Endothelial cell of hepatic sinusoid (primary cell): ENCODE results near the gene PROX2.

ENCODE experiments used
- in situ Hi-C: cut with HindIII; loops from 2 replicates; pipeline ENCODE4 v1.10.0; 2017; ENCODE audit warnings: low sequenced_read_pairs

PROX2 gene

DNA sequence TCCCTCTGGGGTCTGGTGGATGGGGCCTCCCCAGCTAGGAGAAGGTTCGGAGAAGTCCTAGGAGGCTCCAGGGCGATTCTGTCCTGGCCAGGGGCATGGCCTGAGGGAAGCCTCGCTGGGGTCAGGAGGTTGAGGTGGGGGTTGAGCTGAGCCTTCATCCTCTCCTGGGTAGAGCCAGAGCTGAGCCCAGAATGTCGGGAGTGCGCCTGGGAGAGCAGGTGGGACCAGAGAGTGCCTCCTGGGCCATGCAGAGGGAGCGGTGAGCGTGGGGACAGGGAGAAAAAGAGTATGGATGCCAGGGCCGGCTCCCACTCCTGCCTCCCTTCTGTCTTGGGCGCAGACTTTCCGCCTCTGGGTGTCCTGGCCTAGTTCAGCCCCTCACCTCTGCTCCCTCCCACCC, 34.0 kb upstream of the PROX2 start:
- in situ Hi-C loops: loop anchor here (5.0 to 10.0 kb wide), 4 partner anchors 32 to 167 kb away; no protein-coding TSS in a partner anchor

DNA sequence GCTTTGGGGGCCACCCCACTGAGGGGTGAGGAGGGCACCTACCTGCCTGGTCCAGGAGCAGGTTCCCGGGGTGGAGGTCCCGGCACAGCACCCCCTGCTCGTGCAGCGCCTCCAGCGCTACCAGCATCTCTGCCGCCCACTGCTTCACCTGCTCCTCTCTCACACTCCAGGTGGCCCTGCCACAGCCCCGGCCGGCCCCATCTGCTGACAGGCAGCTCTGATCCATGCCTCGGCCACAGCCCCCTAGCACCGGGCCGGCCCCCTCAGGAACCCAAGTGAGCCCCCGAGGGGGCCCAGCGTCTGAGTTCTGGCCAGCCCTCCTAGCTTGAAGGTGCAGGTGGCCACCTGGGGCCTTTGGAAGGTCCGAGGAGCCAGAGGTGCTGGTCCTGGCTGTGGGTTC, 33.6 kb upstream of the PROX2 start:
- in situ Hi-C loops: loop anchor here (5.0 to 10.0 kb wide), 4 partner anchors 33 to 168 kb away; no protein-coding TSS in a partner anchor

DNA sequence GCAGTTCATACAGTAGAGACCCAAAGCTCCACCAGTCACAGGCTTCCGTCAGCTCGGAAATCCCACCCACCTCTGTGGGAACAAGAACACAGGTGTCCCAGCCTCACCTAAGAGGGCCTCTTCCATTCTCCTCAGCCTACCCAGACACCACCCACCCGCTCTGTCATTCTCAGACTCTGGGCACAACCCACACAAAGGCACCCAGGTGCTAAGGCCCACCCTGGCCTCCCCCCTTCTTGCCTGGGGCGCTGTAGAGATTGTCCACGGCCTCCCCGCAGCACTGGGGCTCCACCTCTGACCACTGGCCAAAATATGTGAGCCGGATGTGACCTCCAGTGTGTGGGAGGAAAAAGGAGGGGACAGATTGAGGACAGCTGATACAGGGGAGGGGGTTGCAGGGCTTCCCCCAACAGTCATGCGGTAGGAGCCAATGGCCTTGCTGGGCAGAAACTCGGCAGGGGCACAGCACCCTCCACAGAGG, 33.0 kb upstream of the PROX2 start:
- in situ Hi-C loops: loop anchor here (5.0 to 10.0 kb wide), 4 partner anchors 33 to 168 kb away; no protein-coding TSS in a partner anchor

DNA sequence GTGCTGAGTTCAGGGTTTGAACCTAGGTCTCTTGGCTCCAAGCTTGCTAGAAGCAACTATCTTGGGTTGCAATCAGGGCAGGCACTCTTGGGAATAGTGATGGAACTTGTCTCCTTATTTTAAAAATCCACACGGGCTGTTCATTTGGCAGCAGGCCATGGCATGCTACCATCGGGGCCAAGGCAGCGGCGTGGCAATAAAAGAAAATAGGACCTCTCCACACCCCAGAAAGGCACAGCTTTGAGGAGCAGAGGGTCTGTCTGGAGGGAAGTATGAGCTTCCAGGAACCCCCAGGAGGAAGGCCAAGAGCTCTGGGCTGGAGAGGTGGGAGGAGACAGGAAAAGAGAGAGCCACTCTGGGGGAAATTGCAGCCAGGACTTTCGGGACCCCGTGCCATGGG, 31.8 kb upstream of the PROX2 start:
- in situ Hi-C loops: loop anchor here (5.0 to 10.0 kb wide), 4 partner anchors 35 to 170 kb away; no protein-coding TSS in a partner anchor

DNA sequence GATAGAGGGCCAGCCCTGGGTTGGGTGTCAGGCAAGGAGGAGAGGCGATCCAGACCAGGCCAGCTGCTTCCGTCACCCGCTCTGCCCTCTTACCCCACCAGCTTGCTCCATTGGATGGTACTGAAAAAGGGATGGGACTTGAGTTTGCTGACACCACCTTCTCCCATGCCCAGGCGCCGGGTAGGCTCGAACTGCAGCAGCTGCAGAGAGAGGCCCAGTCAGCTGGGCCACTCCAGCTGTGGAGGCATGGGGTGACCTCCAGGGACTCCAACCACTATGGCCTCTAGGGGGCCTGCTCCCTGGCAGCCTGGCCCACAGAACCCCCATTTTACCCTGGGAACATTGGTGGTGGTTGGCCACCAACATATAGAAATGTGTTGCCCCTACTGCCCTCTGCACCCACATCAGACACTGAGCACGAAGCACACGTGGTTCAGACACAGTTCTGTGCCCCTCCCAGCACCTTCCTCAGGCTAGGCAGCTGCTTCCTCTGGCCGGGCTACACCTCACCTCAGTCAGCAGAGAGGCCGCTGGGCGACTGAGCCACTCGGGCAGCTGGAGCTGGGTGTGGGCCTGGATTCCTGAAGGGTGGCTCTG, 31.1 kb upstream of the PROX2 start:
- in situ Hi-C loops: loop anchor here (5.0 to 10.0 kb wide), 4 partner anchors 35 to 170 kb away; no protein-coding TSS in a partner anchor

DNA sequence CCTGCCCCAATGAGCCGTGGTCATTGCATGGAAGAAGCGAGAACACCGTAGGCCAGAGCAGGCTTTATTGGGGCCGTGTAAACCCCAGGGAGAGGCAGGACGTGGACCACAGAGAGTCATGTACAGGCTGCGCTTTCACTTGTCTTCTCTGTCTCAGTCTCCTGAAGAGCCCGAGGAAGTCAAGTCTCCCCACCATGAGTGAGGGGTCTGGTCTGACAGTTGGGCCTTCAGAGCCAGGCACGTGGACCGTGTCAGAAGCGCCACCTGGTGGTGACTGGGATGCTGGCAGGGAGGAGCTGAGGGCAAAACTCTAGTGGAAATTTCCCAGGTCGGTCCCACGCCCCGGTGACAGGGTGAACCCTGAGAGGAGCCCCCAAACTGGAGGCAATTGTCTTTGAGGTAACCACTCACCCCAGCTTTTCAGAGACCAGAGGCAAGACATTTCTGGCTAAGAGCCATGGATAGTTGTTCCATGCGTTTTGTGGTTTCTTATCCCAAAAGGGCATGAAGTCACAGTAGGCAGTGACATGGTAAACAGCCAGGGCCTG, 29.7 kb upstream of the PROX2 start:
- in situ Hi-C loops: loop anchor here (5.0 to 10.0 kb wide), 4 partner anchors 37 to 172 kb away; no protein-coding TSS in a partner anchor

DNA sequence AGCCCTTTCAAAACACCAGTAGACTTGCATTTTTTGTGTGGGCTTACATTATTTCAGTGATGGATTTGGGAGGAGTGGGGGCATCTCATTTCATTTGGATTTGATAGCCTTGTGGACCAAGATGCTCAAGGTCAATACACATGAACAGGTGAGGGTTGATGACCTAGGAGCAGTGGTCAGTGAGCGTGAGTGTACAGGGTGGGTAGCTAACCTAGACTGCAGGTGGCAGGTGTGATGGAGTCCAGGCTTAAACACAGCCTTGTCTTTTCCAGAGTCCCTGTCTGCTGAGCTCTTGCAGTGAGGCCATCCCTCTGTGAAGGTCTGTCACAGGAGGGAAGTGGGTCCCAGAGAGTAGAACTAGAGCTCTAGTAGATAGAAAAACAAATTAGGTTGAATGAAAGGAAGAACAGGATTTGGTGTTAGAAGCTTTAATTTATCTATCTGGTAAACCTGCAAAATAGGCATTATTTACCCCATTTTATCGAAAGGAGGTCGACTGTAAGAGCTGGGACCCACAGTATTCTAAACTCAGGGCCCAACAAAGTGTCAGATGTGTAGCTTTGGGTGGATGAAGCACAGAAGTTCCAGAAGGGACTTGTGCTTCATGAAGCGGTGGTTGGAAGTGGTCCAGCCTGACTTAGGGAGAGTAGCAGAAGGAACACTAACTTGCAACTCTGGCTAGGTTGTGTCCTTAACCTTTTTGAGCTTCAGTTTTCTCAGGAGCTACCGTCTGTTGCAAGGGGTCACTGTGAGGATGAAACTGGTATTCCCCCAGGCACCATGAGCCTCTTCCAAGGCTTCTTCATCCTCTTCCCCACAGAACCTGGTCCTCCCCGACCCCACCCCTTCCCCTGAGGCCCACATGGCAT, 28.9 kb upstream of the PROX2 start:
- in situ Hi-C loops: loop anchor here (5.0 to 10.0 kb wide), 4 partner anchors 37 to 172 kb away; no protein-coding TSS in a partner anchor

DNA sequence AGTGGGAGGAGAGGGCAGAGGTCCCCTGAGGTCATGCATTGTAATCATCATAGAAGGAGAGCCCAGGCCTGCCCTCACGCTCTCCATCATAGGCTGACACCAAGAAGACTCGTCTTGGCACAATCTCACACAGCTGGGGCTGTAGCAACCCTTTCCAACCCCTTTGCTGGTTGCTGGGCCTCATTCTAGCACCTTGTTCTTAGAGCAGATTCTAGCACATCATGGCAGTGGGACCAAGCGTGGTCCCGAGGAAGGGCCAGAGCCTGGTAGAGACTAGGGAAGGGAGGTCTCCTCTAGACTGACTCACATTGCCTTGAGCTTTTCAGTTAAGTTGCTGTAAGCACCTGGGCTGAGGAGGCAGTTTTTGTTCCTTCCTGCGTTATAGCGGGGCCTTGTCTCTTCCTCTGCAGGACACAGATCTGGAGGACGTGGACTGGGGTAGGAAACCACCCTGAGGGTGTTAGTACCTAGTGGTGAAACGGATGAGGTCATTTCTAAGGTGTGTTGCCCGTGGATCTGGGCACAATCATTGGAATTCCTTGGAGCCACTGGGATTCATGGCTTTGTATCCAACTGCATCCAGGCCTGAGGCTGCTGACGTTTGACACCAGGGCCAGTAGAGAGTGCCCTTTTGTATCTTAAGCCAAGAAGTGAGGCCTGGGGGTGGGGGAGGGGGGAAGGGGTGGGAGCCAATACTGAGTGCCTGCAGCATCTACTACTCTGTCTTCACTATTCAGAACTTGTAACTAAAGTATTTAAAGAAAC, 27.2 kb upstream of the PROX2 start:
- in situ Hi-C loops: loop anchor here (10.0 kb wide), 1 partner anchor 62 kb away; no protein-coding TSS in a partner anchor

DNA sequence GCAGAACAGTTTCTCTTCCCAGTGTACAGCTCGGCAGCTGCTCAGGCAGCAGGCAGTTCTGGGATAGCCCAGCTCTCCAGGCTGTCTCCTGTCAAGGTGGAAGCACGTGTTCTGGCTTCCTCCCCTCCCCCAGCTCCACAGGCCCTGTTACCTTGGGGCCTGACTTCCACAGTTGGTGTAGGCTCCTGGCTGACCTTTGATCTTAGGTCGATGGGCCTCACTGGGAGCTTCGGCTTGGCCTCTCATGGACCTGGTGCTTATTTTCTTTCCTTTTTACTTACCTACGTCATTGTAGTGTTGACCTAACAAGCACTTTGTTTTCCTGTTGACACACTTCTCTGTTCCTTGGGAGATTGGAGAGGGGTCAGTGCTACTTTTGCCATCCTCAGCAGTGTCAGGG, 22.7 kb upstream of the PROX2 start:
- in situ Hi-C loops: no loop called here

DNA sequence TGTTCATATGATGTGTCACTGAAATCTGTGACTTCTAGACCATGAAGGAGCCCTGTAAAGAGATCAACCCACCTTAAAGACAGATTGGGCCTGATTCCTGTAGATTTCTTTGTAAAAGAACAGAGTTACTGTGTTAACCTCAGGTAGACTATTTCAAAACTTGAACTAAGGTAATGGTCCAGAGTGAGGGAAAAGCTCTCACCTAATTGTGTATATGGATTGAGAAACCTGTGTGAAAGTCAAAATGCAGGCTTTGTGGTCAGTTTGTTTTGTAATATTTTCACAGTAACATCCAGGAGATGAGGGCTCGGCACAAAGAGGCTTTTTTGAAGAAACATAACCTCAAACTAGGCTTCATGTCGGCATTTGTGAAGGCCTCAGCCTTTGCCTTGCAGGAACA, 22.1 kb upstream of the PROX2 start:
- in situ Hi-C loops: no loop called here

DNA sequence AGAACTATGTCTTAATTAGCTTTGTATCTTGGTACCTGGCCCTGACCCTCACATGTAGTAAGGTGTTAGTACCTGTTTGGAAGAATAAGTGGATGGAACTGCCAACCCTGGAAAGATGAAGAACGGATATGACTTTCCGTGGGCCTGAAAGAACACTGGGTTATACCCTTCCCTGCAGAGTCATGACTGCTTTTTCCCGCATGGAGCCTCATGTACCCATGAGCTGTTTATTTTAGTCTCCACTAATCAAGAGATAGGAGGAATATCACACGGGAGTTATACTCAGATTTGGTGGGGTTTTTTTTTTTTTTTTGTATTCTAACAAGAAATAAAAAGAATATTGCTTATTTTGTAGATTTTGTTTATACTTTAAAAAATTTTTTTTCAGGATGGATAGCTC, 21.7 kb upstream of the PROX2 start:
- in situ Hi-C loops: no loop called here

DNA sequence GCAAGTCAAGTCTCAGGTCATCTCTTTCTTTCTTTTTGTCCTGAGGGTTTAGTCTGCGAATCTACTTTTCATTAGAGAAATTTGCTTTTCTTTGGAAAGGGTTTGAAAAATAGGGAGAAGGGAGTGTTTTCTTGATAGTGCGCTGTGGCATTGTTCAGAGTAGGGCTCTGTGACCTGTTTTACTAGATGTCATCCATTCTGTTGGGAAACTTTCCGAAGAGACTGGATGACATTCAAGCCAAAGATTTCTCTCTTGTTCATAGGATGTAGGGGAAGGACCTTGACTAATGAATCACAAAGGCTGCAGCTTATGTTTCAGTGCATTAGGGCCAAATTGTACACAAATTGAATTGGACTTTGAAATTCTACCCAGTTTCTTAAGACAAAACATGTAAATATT, 20.5 kb upstream of the PROX2 start:
- in situ Hi-C loops: no loop called here

DNA sequence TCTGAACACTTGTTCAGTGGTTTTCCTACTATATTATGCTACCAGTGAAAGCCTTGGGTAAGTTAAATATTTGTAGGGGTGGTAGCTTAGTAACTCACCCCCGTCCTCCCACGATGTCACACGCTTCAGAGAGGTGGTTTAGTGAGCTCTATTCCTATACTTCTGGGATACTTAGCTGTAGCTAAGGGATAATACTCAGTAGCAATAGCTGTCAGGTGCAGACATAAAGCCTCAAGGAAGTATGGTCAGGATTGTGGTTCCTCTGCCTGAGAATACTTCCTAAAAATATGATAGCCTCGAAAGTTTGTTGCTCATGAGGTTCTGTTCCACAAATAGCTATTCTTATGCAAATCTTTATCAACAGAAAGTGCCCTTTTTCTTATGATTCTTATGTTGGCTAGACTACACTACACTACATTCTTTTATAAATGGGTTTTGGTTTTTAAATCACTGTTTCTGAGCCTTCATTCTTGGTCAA, 17.7 kb upstream of the PROX2 start:
- in situ Hi-C loops: no loop called here

DNA sequence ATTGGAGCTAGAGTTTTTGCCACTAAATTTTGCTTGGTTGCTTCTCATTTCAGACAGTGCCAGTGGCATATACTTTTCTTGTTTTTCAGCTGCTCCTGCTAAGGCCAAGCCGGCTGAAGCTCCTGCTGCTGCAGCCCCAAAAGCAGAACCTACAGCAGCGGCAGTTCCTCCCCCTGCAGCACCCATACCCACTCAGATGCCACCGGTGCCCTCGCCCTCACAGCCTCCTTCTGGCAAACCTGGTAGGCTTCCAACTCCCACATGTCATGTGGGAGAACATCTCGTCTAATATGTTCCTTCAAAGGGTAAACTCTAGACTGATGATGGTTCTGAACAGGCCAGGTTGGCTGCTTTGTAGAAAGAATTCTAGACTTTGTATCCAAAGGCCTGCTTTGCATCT, 16.8 kb upstream of the PROX2 start:
- in situ Hi-C loops: no loop called here

DNA sequence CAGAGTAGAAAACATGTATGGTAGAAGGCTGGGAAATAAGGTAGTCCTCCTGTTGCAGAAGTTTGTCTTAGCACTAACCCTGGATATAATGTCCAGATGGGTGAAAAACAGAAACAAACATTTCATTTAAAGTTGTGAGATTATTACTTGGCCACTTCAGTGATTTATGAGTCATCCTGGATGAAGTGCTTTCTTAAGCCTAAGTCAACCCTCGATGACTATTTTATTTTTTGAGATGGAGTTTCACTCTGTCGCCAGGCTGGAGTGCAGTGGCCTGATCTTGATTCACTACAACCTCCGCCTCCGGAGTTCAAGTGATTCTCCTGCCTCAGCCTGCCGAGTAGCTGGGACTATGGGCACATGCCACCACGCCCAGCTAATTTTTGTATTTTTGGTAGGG, 15.9 kb upstream of the PROX2 start:
- in situ Hi-C loops: no loop called here

DNA sequence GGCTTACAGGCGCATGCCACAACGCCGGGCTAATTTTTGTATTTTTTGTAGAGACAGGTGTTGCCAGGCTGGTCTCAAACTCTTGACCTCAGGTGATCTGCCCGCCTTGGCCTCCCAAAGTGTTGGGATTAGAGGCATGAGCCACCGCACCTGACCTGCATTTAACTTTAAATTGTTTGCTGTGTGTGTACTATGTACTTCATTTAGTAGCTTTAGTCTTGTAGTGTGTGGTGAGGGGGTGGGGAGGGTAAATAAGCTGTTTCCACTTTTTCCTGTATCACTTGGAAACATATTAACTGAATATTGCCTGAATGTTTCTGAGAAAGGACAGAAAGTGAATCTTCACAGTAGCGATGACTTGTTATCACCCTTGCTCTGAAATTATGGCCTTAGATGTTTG, 14.3 kb upstream of the PROX2 start:
- in situ Hi-C loops: no loop called here

DNA sequence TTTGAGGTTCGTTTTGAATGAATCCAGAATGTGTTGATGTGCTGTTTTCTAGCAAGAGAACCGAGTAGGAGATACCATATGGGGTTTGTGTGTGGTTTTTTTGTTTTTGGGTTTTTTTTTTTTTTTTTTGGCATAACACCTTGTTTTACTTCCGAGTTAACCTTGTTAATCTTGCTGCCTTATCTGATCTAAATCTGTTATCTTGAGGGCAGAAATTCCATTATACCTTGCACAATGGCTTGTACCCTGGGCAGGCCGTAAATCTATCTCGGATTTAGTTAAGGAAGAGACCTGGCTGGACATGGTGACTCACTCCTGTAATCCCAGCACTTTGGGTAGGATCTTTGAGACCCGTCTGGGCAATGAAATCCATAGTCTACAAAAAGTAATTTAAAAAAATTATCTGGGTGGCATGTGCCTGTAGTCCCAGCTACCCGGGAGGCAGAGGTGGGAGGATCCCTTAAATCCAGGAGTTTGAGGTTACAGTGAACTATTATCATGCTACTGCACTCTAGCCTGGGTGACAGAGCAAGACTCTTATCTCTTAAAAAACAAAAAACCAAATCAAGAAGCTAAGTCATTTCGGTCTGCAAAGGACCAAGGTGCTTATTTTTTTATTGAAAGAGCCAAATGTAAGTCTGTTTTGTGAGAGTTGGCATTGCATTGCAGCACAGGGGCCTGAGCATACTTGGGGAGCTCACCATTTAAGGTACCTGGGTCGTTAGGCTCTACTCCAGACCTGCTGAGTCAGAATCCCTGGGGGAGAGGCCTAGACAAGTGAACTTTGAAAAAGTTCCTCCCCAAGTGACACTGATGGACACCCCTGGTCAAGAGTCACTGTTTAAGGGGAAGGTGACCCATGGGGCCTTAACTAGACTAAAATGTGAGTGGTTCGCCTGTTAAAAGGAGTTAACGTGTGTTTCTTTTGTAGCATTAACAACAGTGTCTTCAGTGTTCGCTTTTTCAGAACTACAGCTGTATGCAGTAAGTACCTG, 12.5 kb upstream of the PROX2 start:
- in situ Hi-C loops: no loop called here

DNA sequence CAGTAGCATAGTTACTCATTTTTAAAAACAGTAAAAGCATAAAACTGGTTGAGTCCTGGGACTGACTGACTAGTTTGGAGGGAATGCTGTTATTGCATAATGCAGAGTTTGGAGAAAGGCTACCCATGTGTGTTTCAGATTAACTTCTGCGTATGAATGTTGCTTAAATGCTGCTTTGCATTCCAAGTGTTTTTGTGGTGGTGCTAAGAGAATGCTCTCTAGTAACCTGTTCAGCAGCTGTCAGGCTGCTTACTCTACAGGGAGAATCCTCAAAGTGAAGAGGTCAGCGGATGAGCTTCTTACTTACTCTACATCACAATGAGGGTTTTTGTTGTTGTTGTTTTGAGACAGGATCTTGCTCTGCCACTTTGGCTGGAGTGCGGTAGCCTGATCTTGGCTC, 10.1 kb upstream of the PROX2 start:
- in situ Hi-C loops: no loop called here
